Endothelial cell of umbilical vein (primary cell): ENCODE measurements around the gene NAGS. TPM values are rescaled to one million over a fixed set of nuclear protein-coding genes. Genes with fewer than 3 reads are reported as not detected.
A peak's percentile ranks its signal among the peaks of the same experiment; 100 is the strongest.

Source experiments
- BruUV-seq: library from RNA; stranded (reverse); fragments of 400-500 nt; replicated peaks from 2 replicates; lab custom pipeline; 2021; lab: Mats Ljungman, UMichigan
- CTCF ChIA-PET: fragments of 300-600, 350-600 bp; sonication (Branson Sonifier 250); formaldehyde crosslinking; loops from one replicate; lab custom pipeline; 2021; ENCODE audit warnings: antibody characterized with exemption, inconsistent platforms; lab: Charles Lee
- POLR2A ChIA-PET: fragments of 300-600, 350-600 bp; sonication (Branson Sonifier 250); formaldehyde crosslinking; loops from one replicate; lab custom pipeline; 2021; ENCODE audit warnings: antibody characterized with exemption, inconsistent platforms; lab: Charles Lee
- DNase-seq: peaks from one replicate; pipeline ENCODE4 v3.0.0-alpha.2; 2011; ENCODE audit warnings: low read depth, low spot score
- FAIRE-seq: peaks from 2 replicates; lab custom pipeline; 2011; peaks lifted over from hg19 to GRCh38; lab: Jason Lieb, UNC
- H2AFZ ChIP-seq: 2 replicates; pipeline ENCODE4 v1.6.0; 2012; ENCODE audit warnings: low read depth, low read length, control low read depth, inconsistent platforms
- H3K27ac ChIP-seq: 2 replicates; pipeline ENCODE4 v1.5.1; 2011; ENCODE audit warnings: low read depth, mild to moderate bottlenecking, control low read depth, low read length, moderate library complexity; ENCODE audit not compliant: insufficient read depth
- H3K27me3 ChIP-seq, 2 experiments: 2 replicates each; pipeline versions ENCODE4 v1.6.0 to v1.6.1; 2011; ENCODE audit warnings: low read length in 2 of 2, mixed read lengths in 1 of 2; ENCODE audit not compliant: control insufficient read depth in 2 of 2, insufficient read depth in 2 of 2
- H3K36me3 ChIP-seq, 2 experiments: 2 replicates in 1 of 2; 3 replicates in 1 of 2; pipeline ENCODE4 v1.5.1; 2011; ENCODE audit warnings: low read length in 2 of 2, mild to moderate bottlenecking in 1 of 2, moderate library complexity in 1 of 2; ENCODE audit not compliant: control insufficient read depth in 2 of 2, insufficient read depth in 2 of 2; ENCODE audit errors: extremely low read depth in 1 of 2
- H3K4me1 ChIP-seq: 3 replicates; pipeline ENCODE4 v1.5.1; 2011; ENCODE audit warnings: mild to moderate bottlenecking, low read length; ENCODE audit not compliant: control insufficient read depth, insufficient read depth; ENCODE audit errors: extremely low read depth
- H3K4me2 ChIP-seq: 2 replicates; pipeline ENCODE4 v1.6.1; 2011; ENCODE audit warnings: low read length, control low read depth, mixed read lengths; ENCODE audit not compliant: insufficient read depth
- H3K4me3 ChIP-seq, 3 experiments: fragments of 200-600 bp in 1 of 3; sonication (generic), shearing (Covaris generic) in 1 of 3; replicated peaks in 1 of 3; 2 replicates each; pipeline ENCODE4 v1.5.1; 2011 to 2016; ENCODE audit warnings: control low read depth in 3 of 3, low read length in 3 of 3, mild to moderate bottlenecking in 2 of 3, inconsistent platforms in 1 of 3, low read depth in 1 of 3, moderate library complexity in 1 of 3; ENCODE audit not compliant: insufficient read depth in 1 of 3
- H3K79me2 ChIP-seq: 2 replicates; pipeline ENCODE4 v1.6.0; 2012; ENCODE audit warnings: low read length, inconsistent platforms; ENCODE audit not compliant: control insufficient read depth, insufficient read depth
- H3K9ac ChIP-seq: replicated peaks from 2 replicates; pipeline ENCODE3; 2011; ENCODE audit warnings: low read length, control low read depth; ENCODE audit not compliant: insufficient read depth; ENCODE audit errors: extremely low read depth
- H3K9me1 ChIP-seq: replicated peaks from 3 replicates; pipeline ENCODE4 v1.6.0; 2011; ENCODE audit warnings: mild to moderate bottlenecking, low read length; ENCODE audit not compliant: control insufficient read depth, insufficient read depth; ENCODE audit errors: extremely low read depth
- H3K9me3 ChIP-seq: replicated peaks from 2 replicates; pipeline ENCODE4 v1.5.1; 2012; ENCODE audit warnings: low read length, inconsistent platforms; ENCODE audit not compliant: control insufficient read depth, insufficient read depth
- H4K20me1 ChIP-seq: replicated peaks from 2 replicates; pipeline ENCODE3; 2011; ENCODE audit warnings: mild to moderate bottlenecking, low read length; ENCODE audit not compliant: control insufficient read depth, insufficient read depth; ENCODE audit errors: extremely low read depth
- CTCF ChIP-seq, 2 donors: IDR thresholded peaks; 1 replicate in 1 of 2; 2 replicates in 1 of 2; pipeline ENCODE4 v1.5.1; 2011; ENCODE audit warnings: low read length in 2 of 2, mild to moderate bottlenecking in 2 of 2, moderate library complexity in 2 of 2, control low read depth in 1 of 2, inconsistent platforms in 1 of 2, low read depth in 1 of 2; ENCODE audit not compliant: insufficient read depth in 1 of 2; ENCODE audit errors: extremely low read depth in 1 of 2
- EZH2 ChIP-seq: IDR thresholded peaks from 2 replicates; pipeline ENCODE4 v1.6.1; 2012; ENCODE audit warnings: borderline replicate concordance, low read depth, mild to moderate bottlenecking, moderate library complexity, low read length, inconsistent platforms; ENCODE audit not compliant: severe bottlenecking
- FOS ChIP-seq: IDR thresholded peaks from 2 replicates; pipeline ENCODE4 v1.6.1; 2011; ENCODE audit warnings: mild to moderate bottlenecking, low read length, moderate library complexity, borderline replicate concordance; ENCODE audit not compliant: insufficient read depth
- GATA2 ChIP-seq: IDR thresholded peaks from 2 replicates; pipeline ENCODE4 v1.7.0; 2011; ENCODE audit warnings: low read depth, mild to moderate bottlenecking, moderate library complexity, mixed read lengths, low read length; ENCODE audit not compliant: insufficient read length, insufficient read depth
- JUN ChIP-seq: IDR thresholded peaks from 2 replicates; pipeline ENCODE4 v1.6.1; 2011; ENCODE audit warnings: borderline replicate concordance, low read depth; ENCODE audit not compliant: insufficient read length, insufficient read depth
- MAX ChIP-seq: IDR thresholded peaks from 2 replicates; pipeline ENCODE4 v1.6.1; 2011; ENCODE audit not compliant: insufficient read depth, insufficient read length
- MYC ChIP-seq: IDR thresholded peaks from one replicate; pipeline ENCODE4 v1.6.1; 2011; ENCODE audit warnings: mild to moderate bottlenecking, low read depth, low read length
- POLR2A ChIP-seq: IDR thresholded peaks from 2 replicates; pipeline ENCODE4 v1.6.1; 2012; ENCODE audit warnings: low read depth, mild to moderate bottlenecking, control low read depth, low read length
- POLR2AphosphoS5 ChIP-seq: IDR thresholded peaks from 2 replicates; pipeline ENCODE4 v1.6.1; 2012; ENCODE audit warnings: low read depth, mild to moderate bottlenecking, control low read depth, low read length, moderate library complexity; ENCODE audit not compliant: insufficient read depth
- dilution Hi-C: fragments of 300-500 bp; cut with MboI; formaldehyde crosslinking; loops from one replicate; pipeline ENCODE4 v1.15.0; 2019; ENCODE audit warnings: low sequenced_read_pairs; ENCODE audit not compliant: extremely low pct_ligation_motif_present
- intact Hi-C: fragments of 100-400 bp; cut with micrococcal nuclease; formaldehyde crosslinking; loops from one replicate; pipeline ENCODE4 v1.10.0; 2022
- polyA plus RNA-seq, 4 experiments: library from polyadenylated mRNA; depleted of rRNA in 3 of 4; stranded (reverse) in 3 of 4; unstranded in 1 of 4; fragments of >200 nt; gene quantifications; 2 replicates each; pipeline versions ENCODE4 v1.2.1 to v1.2.3, GENCODE V29; 2011 to 2012; ENCODE audit warnings: missing spikeins in 1 of 4
- total RNA-seq: library from RNA; stranded (reverse); gene quantifications from 2 replicates; pipeline ENCODE4 v1.2.3, GENCODE V29; 2021

The NAGS gene
- total and polyA plus RNA-seq, 2 donors (not counting 3 experiments of a cell fraction or from before 2014, with no cell fraction given), result 3.3 to 6.1 TPM

- dilution Hi-C loops, result no loop called here
- Histone ChIP-seq H3K36me3 (peaks cover 0 to 7% of the 10 kb centered on the region in 2 experiments), H3K4me3 (no peak overlapping the region), H3K4me2 (no peak overlapping the region), H3K9ac (no peak overlapping the region), H3K79me2 (peaks cover 72% of the 10 kb centered on the region), H4K20me1 (peaks cover 4% of the 10 kb centered on the region), H3K9me3 (no peaks in the 10 kb centered on the region), H3K27ac (no peak overlapping the region), H3K9me1 (no peaks in the 10 kb centered on the region), H2AFZ (no peak overlapping the region), H3K4me1 (peaks cover 9% of the 10 kb centered on the region), H3K27me3 (no peaks in the 10 kb centered on the region)
- TF ChIP-seq MAX (no peak), FOS (no peak), CTCF (IDR thresholded peaks at IDR 0.05; ENCODE audit: extremely low read depth in 1 of 2, insufficient read depth in 1 of 2, low read depth in 1 of 2, low read length in 2 of 2) (no peak), JUN (no peak), GATA2 (no peak), EZH2 (no peak), POLR2AphosphoS5 (no peak), POLR2A (no peak), MYC (no peak)
- FAIRE-seq, result peak; percentile 18
- intact Hi-C loops, result no loop called here
- ChIA-PET POLR2A (interaction anchor here (0.8 to 1.0 kb wide), 2 partner anchors 14 to 80 kb away, joined by 5 to 6 read pairs; partner anchors contain the start of gene HDAC5), CTCF (interaction anchor here (1.0 to 3.5 kb wide), 12 partner anchors 11 to 198 kb away, joined by 3 to 38 read pairs (median 5); partner anchors contain the start of genes G6PC3 and HDAC5)
- DNase-seq, result peak; percentile 11
- BruUV-seq, result no TSS peak
These were observed 39.6 kb downstream of the NAGS start for GRCh38 chr17:44044071-44044470.
